ENCODE measurements around the gene SLAMF8.

GRCh38 chr1:159803956-159804689 is 22.6 kb upstream of the SLAMF8 start:
- TF ChIP-seq, protein P1, sequence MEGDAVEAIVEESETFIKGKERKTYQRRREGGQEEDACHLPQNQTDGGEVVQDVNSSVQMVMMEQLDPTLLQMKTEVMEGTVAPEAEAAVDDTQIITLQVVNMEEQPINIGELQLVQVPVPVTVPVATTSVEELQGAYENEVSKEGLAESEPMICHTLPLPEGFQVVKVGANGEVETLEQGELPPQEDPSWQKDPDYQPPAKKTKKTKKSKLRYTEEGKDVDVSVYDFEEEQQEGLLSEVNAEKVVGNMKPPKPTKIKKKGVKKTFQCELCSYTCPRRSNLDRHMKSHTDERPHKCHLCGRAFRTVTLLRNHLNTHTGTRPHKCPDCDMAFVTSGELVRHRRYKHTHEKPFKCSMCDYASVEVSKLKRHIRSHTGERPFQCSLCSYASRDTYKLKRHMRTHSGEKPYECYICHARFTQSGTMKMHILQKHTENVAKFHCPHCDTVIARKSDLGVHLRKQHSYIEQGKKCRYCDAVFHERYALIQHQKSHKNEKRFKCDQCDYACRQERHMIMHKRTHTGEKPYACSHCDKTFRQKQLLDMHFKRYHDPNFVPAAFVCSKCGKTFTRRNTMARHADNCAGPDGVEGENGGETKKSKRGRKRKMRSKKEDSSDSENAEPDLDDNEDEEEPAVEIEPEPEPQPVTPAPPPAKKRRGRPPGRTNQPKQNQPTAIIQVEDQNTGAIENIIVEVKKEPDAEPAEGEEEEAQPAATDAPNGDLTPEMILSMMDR (IDR thresholded peaks at IDR 0.05; ENCODE audit: low read depth, low read length): no peak; the same call in 1 of the 2 replicates
- TF ChIP-seq EZH2phosphoT487 (IDR thresholded peaks at IDR 0.05; ENCODE audit: low read depth): no peak

Measured in OCI-LY3 (cell line).